GM19025 (cell line): ENCODE results near the gene LY9.

ENCODE experiments used
- ATAC-seq: cut with Tn5 transposase; IDR thresholded peaks from one replicate; pipeline ENCODE4 v1.9.1; 2021; ENCODE audit warnings: mild to moderate bottlenecking, low read depth, moderate library complexity; ENCODE audit not compliant: unreplicated experiment

Gene LY9

DNA sequence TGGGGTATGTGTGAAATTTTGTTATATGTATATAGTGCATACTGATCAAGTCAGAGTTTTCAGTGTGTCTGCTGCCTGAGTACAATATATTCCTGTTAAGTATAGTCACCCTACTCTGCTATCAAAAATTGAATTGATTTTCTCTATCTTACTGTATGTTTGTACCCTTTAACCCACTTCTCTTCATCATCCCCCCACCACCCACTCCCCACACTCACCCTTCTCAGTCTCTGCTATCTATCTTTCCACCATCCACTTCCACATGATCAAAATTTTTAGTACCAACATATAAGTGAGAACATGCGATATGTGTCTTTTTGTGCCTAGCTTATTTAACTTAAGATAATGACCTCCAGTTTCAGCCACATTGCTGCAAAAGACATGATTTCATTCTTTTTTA lies 4.2 kb downstream of the LY9 start:
- ATAC-seq = no peak

DNA sequence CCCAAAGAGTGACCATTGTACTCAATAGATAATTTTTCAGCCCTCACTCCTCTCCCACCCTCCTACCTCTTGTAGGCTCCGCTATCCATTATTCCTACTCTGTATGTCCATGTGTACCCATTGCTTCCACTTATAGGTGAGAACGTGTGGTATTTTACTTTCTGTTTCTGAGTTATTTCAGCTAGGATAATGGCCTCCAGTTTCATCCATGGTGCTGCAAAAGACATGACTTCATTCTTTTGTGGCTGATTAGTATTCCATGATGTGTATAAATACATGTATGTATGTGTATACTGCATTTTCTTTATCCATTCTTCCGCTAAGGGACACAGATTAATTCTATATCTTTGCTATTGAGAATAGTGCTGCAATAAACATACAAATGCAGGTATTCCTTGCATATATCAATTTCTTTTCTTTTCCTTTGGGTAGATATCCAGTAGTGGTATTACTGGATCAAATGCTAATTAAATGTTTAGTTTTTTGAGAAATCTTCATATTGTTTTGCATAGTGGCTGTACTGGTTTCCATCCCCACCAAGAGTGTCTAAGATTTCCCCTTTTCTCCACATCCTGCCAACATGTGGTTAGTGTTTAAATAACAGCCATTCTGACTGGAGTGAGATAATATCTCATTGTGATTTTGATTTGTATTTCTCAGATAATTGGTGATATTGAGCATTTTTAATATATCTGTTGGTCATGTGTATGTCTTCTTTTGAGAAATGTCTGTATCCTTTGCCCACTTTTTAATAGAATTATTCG lies 4.9 kb downstream of the LY9 start:
- no peak for ATAC-seq

DNA sequence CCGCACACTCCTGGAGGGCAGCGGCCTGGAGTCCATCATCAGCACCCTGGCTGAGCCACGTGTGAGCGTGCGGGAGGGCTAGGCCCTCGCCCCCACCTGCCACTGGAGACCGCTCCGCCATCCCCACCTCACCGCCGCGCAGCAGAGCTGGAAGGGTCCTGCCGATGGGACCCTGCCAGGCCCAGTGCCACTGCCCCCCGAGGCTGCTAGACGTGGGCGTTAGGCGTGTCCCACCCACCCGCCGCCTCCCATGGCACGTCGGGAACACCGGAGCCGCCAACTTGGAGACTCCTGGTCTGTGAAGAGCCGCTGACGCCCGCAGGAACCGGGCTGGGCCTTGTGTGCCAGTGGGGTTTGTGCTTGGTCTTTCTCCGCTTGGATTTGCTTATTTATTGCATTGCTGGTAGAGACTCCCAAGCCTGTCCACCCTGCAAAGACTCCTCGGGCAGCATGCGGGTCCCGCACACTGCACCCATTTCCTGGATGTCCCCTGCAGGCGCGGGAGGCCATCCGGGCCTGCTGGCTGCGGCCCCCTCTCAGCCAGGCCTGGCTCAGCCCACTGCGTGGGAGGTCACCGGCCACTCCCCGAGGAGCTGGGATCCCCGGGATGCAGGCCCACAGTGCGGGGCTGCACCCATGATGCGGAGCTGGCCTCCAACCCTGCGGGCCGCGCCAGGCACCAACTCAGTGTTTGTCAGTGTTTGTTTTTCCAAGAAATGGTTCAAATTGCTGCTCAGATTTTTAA lies 6.0 kb downstream of the LY9 start:
- no peak for ATAC-seq

DNA sequence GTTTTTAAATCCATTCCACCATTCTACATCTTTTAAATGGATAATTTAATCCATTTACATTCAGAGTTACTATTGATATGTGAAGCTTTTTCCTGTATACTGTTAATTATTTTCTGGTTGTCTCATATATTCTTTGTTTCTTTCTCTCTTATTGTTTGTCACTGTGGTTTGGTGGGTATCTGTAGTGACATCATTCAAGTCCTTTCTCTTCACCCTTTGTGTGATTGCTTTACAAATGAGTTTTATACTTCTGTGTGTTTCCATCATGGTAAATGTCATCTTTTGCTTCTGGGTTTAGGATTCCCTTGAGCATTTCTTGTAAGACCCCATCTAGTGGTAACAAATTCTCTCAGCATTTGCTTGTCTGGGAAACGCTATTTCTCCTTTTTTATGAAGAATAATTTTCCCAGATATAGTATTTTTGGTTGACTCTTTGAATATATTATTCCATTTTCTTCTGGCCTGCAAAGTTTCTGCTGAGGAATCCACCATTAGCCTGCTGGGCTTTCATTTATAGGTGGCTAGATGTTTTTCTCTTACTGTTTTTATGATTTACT lies 10.2 kb downstream of the LY9 start:
- ATAC-seq = no peak

DNA sequence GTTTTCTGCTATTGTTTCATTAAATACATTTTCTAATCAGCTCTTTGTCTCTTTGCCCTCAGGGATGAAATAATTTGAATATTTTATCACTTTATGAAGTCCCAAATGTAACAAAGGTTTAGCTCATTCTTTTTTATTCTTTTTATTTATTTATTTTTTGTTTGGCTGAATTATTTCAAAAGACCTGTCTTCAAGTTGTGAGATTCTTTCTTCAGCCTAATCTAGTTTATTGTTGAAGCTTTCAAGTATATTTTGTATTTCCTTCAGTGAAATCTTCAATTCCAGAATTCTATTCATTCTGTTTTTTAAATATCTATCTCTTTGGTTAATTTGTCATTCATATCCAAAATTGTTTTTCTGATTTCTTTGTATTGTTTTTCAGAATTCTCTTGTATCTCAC lies 10.8 kb downstream of the LY9 start:
- no peak for ATAC-seq

DNA sequence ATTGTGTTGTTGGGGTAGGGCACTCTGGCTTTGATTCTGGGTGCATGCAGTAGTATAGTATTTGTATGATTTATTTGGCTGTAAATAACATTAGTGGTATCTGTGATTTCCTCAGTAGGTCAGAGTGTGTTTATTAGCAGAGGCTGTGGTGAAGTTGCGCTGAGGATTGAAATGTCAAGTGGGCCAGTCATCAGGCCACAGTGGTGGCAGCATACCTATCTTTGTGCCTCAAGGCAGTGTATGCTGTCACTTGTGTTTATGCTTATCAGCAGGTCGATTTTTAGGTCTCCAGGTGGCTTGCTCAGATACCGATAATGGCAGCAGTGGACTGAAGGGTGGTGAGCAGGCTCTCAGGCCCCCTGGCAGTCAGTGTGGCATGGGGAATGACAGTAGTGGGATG lies 11.3 kb downstream of the LY9 start:
- ATAC-seq = no peak

DNA sequence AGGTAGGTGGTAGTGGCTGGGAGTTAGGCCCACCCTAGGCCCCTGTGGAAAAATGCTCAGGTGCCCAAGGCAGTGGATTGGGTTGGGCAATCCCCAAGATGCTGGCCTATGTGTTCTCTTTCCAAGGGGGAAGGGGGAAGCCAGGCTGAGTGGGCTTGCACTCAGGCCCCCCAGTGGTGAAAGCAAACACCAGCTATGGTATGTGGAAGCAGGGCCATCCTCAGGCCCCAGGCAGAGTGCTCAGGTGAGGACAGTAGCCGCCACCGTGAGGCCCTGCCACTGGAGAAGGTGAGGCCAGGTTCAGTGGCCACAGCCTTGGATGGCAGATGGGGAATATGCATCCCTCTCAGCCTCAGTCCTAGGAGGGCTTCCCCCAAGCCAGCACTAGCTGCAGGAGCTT lies 11.8 kb downstream of the LY9 start:
- no peak for ATAC-seq

DNA sequence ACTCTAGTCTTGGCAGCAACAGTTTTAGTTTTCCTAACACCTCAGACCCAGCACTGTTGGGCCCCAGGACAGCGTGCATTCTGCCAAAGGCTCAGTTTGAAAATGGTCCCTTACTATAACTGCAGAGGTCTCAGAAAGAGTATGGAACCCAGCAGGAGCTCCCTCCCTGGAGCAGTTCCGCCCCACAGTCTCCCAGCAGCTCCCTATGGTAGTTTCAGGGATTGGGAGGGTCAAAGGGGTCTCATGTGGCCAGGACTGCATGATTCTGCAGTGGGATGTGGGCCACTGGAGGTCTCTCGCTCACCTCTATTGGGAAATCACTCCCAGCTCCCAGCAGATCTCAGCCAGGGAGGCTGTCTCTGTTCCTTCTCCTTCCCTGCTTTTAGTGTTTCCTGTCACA lies 12.3 kb downstream of the LY9 start:
- ATAC-seq = no peak

DNA sequence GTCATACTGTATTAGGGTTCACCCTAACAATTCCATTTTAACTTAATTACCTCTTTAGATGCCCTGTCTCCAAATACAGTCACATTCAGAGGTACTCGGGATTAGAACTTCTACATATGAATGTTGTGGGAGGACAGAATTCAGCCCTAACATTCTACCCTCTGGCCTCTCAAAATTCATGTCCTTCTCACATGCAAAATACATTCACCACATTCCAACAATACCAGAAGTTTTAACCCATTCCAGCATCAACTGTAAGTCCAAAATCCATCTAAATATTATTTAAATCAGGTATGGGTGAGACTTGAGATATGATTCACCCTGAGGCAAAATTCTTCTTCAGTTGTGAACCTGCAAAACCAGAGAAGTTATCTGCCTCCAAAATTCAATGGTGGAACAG lies 14.5 kb downstream of the LY9 start:
- no peak for ATAC-seq

DNA sequence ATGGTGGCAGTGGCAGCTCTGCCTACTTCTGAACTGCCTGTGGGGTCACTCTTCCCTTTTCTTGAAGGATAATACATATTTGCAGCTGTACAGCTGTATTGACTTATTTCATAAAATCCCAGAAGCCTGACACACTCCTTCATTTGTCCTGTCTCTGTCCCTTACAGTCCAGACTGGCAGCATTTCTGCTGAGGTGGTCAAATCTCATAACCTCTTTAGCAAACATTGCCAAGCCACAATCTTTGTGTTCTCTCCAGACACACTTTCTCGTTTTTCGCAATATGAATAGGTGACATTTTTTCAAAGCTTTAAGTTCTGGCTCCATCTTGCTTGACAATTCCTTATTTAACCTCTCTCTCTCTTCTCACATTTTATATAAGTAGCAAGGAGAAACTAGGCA lies 15.2 kb downstream of the LY9 start:
- no peak for ATAC-seq

DNA sequence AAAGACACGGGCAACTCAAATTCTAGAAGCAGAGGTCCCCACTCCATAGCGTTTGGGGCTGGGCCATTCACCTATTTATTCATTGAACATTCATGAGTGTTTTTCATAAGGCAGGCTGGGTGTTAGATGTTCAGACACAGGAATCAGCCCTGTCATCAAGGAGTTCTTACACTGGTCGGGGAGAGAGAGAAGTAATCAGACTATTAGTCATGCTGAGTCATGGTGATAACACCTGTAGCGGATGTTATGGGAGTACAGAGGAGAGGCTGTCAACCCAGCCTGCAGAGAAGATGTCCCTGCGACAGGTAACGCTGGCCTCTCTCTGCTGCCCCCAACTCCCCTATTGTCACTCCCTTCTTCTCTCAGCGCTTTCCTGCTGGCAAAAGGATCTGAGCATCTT lies 17.2 kb downstream of the LY9 start:
- no peak for ATAC-seq

DNA sequence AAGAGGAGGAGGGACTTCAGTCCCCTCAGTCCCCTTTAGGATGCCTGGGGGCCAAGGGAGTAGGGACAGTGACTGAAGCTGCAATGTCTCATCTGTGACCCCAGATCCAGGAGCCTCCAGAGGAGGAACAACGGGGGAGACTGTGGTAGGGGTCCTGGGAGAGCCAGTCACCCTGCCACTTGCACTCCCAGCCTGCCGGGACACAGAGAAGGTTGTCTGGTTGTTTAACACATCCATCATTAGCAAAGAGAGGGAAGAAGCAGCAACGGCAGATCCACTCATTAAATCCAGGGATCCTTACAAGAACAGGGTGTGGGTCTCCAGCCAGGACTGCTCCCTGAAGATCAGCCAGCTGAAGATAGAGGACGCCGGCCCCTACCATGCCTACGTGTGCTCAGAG lies 18.3 kb downstream of the LY9 start:
- ATAC-seq = no peak

DNA sequence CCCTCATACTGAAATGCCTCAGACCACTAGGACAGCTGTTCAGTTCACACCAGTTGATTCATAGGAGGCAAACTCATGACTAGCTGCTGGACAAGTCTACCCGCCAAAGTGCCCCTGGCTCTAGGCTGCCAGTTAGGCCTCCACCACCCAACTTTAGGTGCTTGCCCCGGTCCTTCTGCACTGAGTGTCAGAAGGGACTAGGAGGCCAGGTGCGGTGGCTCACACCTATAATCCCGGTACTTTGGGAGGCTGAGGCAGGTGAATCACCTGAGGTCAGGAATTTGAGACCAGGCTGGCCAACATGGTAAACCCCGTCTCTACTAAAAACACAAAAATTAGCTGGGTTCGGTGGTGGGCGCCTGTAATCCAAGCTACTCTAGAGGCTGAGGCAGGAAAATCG lies 18.9 kb downstream of the LY9 start:
- no peak for ATAC-seq

DNA sequence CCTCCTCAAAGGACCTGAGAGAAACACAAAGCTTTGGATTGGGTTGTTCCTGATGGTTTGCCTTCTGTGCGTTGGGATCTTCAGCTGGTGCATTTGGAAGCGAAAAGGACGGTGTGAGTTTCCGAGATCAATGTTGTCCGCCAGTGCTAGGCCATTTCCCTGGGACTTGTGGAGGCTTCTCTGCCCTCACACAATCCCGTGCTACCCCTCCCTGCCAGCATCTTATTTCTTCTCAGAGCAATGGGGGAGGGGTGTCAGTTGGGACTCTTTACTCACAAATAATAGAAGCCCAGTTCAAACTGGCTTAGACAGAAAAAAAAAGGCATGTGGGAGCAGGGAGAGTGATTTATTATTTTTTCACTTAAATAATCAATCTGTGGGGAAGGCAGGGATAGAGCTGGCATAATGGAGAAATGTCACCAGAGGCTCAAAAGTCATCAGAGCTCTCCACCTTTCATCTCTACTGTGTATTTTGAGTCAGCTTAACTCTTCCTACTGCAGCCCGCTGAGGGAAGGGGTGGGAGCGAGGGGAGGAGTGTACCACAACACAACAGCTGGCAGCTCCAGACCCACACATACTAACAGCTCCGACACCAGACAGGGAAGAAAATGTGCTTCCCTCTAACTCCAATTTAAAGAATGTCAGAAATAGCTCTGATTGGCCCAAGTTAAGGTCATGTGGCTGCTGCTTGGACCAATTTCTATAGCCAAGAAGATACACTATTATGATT lies 22.4 kb downstream of the LY9 start:
- no peak for ATAC-seq

DNA sequence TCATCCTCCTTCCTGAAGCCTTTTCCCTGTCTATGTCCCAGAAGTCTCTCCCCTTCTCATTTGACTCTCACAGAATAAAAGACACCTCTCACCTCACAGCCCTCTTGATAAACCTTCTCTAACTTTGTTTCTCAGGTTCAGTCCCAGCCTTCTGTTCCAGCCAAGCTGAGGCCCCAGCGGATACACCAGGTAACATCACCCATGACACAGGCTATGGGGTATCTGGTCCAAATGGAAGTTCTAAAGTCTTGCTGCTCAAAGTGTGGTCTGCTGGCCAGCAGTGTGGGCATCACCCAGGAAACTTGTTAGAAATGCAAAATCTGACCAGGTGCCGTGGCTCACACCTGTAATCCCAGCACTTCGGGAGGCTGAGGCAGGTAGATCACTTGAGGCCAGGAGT lies 23.2 kb downstream of the LY9 start:
- ATAC-seq = no peak

DNA sequence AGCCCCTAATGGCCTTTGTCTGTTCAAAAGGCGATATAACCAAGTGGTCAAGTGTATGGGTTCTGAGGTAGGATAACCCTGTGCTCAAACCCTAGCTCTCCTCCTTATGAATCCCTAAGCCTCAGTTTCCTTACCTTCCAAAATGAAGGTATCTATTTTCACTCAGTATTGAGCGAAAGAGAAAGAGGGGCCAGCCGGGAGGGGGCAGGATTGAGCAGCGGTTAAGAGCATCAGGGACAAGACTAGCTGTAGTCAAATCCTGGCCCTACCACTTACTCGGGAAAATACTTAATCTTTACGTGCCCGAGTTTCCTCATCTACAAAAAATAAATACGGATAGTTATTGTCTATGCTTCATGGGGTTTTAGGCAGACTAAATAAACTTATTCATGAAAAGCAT lies 25.7 kb downstream of the LY9 start:
- no peak for ATAC-seq

DNA sequence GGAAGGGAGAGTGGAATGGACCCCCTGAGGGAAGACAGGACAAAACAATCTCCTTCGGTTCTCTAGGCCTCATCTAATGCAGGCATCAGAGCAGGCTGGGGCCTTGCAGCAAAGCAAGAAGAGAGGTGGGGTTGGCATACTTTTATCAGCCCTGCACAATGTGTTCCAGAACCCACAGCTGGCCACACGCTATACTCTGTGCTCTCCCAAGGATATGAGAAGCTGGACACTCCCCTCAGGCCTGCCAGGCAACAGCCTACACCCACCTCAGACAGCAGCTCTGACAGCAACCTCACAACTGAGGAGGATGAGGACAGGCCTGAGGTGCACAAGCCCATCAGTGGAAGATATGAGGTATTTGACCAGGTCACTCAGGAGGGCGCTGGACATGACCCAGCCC lies 27.3 kb downstream of the LY9 start:
- no peak for ATAC-seq

DNA sequence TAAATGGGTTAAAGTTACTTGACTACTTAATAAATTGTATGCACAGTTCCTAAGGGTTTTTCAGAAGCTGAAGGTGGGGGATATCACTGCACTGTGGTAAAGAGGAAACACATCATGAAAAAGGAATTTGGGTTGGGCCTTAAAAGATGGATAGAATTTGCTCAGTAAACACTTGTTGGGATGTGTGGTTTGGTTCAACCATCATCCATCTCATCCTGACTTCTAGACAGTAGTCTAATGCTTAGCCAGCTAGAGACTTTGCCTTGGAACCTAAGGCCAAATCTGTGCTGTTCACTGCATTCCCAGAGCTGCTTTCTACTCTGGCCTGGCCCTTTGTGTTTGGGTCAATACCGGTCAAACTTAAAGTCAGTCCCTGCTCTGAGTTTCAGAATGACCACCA lies 30.6 kb downstream of the LY9 start:
- ATAC-seq = no peak

DNA sequence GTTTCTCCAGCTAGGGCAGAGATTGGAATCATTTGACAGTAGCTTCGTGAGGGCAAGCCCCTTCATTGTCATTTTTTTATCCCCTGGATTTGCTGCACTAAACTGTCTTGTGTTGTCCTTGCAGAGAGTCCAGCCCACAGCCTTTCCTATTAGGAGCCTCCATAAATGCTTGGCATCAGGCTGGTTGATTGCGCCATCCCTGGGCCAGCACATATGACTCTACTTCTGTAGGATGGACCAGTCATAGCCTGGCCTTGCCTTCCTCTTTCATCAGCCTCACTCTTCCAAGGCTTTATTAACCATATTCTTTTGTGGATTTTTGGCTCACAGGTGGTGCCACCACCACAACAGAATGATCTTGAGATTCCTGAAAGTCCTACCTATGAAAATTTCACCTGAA lies 31.4 kb downstream of the LY9 start:
- no peak for ATAC-seq

DNA sequence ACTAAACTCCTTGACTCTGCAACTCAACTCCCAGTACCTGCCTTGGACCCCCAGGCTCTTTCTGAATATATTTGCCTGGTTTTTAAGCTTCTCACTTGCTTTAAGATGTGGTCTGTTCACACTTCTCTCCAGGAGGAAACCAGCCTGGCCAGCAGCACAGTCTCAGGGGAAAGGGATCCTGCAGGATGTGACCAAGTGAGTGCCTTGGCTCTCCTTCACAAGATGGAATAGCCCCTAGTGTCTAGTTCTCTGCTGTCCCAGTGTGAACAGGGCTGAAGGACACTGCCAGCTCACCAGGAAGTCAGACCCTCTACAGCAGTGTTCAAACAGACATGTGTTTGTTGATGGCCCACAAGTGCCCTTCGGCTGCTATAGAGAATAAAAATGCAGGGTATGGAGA lies 33.8 kb downstream of the LY9 start:
- ATAC-seq = no peak
